NT2/D1 (cell line): ENCODE data around the gene DDX43.

ENCODE experiments used
- DNase-seq: peaks from one replicate; pipeline ENCODE4 v3.0.0-alpha.2; 2011; ENCODE audit warnings: low read depth, low spot score
- H3K27me3 ChIP-seq: 2 replicates; pipeline ENCODE4 v1.6.0; 2011; ENCODE audit warnings: mild to moderate bottlenecking; ENCODE audit not compliant: insufficient read length, insufficient read depth
- H3K36me3 ChIP-seq: 2 replicates; pipeline ENCODE4 v1.6.1; 2011; ENCODE audit warnings: mild to moderate bottlenecking, low read length, mixed read lengths; ENCODE audit not compliant: insufficient read depth, insufficient read length
- H3K4me1 ChIP-seq: 2 replicates; pipeline ENCODE4 v1.5.1; 2011; ENCODE audit not compliant: insufficient read depth, insufficient read length
- H3K4me3 ChIP-seq: 2 replicates; pipeline ENCODE4 v1.5.1; 2011; ENCODE audit warnings: low read depth; ENCODE audit not compliant: insufficient read length
- H3K9ac ChIP-seq: 2 replicates; pipeline ENCODE4 v1.6.0; 2011; ENCODE audit warnings: low read depth; ENCODE audit not compliant: insufficient read length
- H3K9me3 ChIP-seq: 2 replicates; pipeline ENCODE4 v1.5.1; 2011; ENCODE audit warnings: mild to moderate bottlenecking, low read length; ENCODE audit not compliant: insufficient read depth
- SUZ12 ChIP-seq: IDR thresholded peaks from 2 replicates; pipeline ENCODE4 v1.6.1; 2011; ENCODE audit not compliant: insufficient read length, insufficient read depth; ENCODE audit errors: extremely low read depth
- YY1 ChIP-seq: IDR thresholded peaks from 2 replicates; pipeline ENCODE4 v1.6.1; 2011; ENCODE audit not compliant: insufficient read length, insufficient read depth
- ZNF274 ChIP-seq: IDR thresholded peaks from 2 replicates; pipeline ENCODE4 v1.6.1; 2011; ENCODE audit warnings: mild to moderate bottlenecking, low read depth, low read length

The DDX43 gene

GRCh38 chr6:73363537-73363875 is 31.1 kb upstream of the DDX43 start:
- Histone ChIP-seq H3K9me3 (peaks cover 11% of the 10 kb centered on the region; the same call in 1 of the 2 replicates), H3K36me3 (no peaks in the 10 kb centered on the region), H3K4me3 (no peak overlapping the region), H3K9ac (no peak overlapping the region), H3K27me3 (peaks cover 9% of the 10 kb centered on the region), H3K4me1 (no peaks in the 10 kb centered on the region)
- no peak for DNase-seq
- TF ChIP-seq ZNF274: no peak
- no peak for TF ChIP-seq SUZ12

- no peak for TF ChIP-seq ZNF274
- no peak for TF ChIP-seq SUZ12
- no peak for TF ChIP-seq YY1
- no peak overlapping the region for H3K9ac ChIP-seq
- peaks cover 11% of the 10 kb centered on the region; the same call in 1 of the 2 replicates for H3K9me3 ChIP-seq
- H3K4me3 ChIP-seq: no peak overlapping the region
- no peaks in the 10 kb centered on the region for H3K36me3 ChIP-seq
- DNase-seq: no peak
- no peaks in the 10 kb centered on the region for H3K4me1 ChIP-seq
- H3K27me3 ChIP-seq: peaks cover 14% of the 10 kb centered on the region
Measured at GRCh38 chr6:73364121-73364520, 30.5 kb upstream of the DDX43 start.

GRCh38 chr6:73364549-73364948 is 30.1 kb upstream of the DDX43 start:
- Histone ChIP-seq H3K4me1 (no peaks in the 10 kb centered on the region), H3K9ac (no peak overlapping the region), H3K9me3 (peaks cover 11% of the 10 kb centered on the region; the same call in 1 of the 2 replicates), H3K36me3 (no peaks in the 10 kb centered on the region), H3K27me3 (peaks cover 18% of the 10 kb centered on the region), H3K4me3 (no peak overlapping the region)
- DNase-seq: no peak
- no peak for TF ChIP-seq SUZ12
- TF ChIP-seq ZNF274: no peak

- TF ChIP-seq YY1: no peak
- TF ChIP-seq ZNF274: no peak
- no peak for TF ChIP-seq SUZ12
- H3K9ac ChIP-seq: no peak overlapping the region
- DNase-seq: no peak
Measured at GRCh38 chr6:73367761-73368355, 26.8 kb upstream of the DDX43 start.

GRCh38 chr6:73368675-73369074 is 26.0 kb upstream of the DDX43 start:
- TF ChIP-seq ZNF274 (no peak), SUZ12 (no peak), YY1 (no peak)
- H3K9ac ChIP-seq: no peak overlapping the region
- peaks cover 10% of the 10 kb centered on the region; the same call in 1 of the 2 replicates for H3K9me3 ChIP-seq
- no peak overlapping the region for H3K4me3 ChIP-seq
- H3K4me1 ChIP-seq: no peaks in the 10 kb centered on the region
- no peak for DNase-seq
- no peaks in the 10 kb centered on the region for H3K36me3 ChIP-seq
- H3K27me3 ChIP-seq: peaks cover 13% of the 10 kb centered on the region

More at GRCh38 chr6:73367761-73368355, 26.8 kb upstream of the DDX43 start:
- H3K4me3 ChIP-seq: no peak overlapping the region
- no peaks in the 10 kb centered on the region for H3K36me3 ChIP-seq
- H3K9me3 ChIP-seq: peaks cover 18% of the 10 kb centered on the region; the same call in 1 of the 2 replicates
- H3K27me3 ChIP-seq: peaks cover 17% of the 10 kb centered on the region
- H3K4me1 ChIP-seq: no peaks in the 10 kb centered on the region

- no peak overlapping the region for H3K9ac ChIP-seq
- peaks cover 13% of the 10 kb centered on the region for H3K27me3 ChIP-seq
- H3K9me3 ChIP-seq: peaks cover 10% of the 10 kb centered on the region; the same call in 1 of the 2 replicates
- no peak overlapping the region for H3K4me3 ChIP-seq
- no peak for TF ChIP-seq ZNF274
- TF ChIP-seq SUZ12: no peak
- H3K4me1 ChIP-seq: no peaks in the 10 kb centered on the region
- DNase-seq: no peak
- H3K36me3 ChIP-seq: no peaks in the 10 kb centered on the region
Measured at GRCh38 chr6:73369157-73369556, 25.5 kb upstream of the DDX43 start.

GRCh38 chr6:73369563-73369962 is 25.1 kb upstream of the DDX43 start, which contains the start of gene OOEP:
TSS of gene OOEP (minus strand) at chr6:73369897. CDS start at chr6:73369792, 105 bp downstream.
- no peak within 1 kb of the TSS for H3K4me3 ChIP-seq
- no peak within 1 kb of the TSS for H3K9ac ChIP-seq
- no peak for DNase-seq
- no peaks in the 10 kb centered on the region for H3K4me1 ChIP-seq
- peaks cover 10% of the 10 kb centered on the region; the same call in 1 of the 2 replicates for H3K9me3 ChIP-seq
- peaks cover 13% of the 10 kb centered on the region for H3K27me3 ChIP-seq
- H3K36me3 ChIP-seq: no peaks in the 10 kb centered on the region
- TF ChIP-seq SUZ12: no peak
- TF ChIP-seq ZNF274: no peak
